Activated CD4-positive, alpha-beta T cell treated with anti-CD3 and anti-CD28 coated beads, Interleukin-2, amount 50 U/mL, for 16 hours (primary cell): ENCODE measurements around the gene TRIM27.
"Not testable (repeated sequence)": the region's sequence is repeated elsewhere in the genome, so short reads cannot be mapped to it uniquely, and the experiment has no call there.

Source experiments
- DNase-seq: peaks from one replicate; pipeline ENCODE4 v3.0.0-alpha.2; 2020

The TRIM27 gene, protein sequence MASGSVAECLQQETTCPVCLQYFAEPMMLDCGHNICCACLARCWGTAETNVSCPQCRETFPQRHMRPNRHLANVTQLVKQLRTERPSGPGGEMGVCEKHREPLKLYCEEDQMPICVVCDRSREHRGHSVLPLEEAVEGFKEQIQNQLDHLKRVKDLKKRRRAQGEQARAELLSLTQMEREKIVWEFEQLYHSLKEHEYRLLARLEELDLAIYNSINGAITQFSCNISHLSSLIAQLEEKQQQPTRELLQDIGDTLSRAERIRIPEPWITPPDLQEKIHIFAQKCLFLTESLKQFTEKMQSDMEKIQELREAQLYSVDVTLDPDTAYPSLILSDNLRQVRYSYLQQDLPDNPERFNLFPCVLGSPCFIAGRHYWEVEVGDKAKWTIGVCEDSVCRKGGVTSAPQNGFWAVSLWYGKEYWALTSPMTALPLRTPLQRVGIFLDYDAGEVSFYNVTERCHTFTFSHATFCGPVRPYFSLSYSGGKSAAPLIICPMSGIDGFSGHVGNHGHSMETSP

DNA sequence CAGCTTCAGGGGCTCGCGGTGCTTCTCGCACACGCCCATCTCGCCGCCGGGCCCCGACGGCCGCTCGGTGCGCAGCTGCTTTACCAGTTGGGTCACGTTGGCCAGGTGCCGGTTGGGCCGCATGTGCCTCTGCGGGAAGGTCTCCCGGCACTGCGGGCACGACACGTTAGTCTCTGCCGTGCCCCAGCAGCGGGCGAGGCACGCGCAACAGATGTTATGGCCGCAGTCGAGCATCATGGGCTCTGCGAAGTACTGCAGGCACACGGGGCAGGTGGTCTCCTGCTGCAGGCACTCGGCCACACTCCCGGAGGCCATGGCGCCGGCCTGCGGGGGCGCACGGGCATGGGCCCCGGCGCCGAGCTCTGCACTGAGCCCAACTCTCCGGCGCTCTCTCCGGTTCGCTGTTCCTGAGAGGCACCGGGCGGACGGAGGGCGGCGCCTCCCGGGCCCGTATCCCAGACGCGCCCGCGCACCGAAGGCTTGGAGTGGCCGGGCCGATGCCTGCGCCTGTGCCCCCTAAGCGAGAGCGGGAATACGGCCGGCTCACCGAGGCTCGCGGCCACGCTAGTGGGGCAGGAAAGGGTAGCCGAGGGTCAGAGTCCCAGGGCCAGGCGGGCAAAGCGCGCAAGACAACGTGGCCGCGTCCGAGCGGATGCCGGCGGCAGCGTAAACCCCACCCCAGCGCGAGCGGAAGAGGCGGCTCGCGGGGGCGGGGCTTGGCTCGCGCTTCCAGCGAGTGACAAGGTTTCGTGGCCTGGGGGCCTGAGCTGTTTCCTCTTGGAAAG is at the start of gene TRIM27:
TSS of gene TRIM27 (minus strand) at position 668 of the 785 bp plus-strand sequence. CDS start at position 315, 353 bp downstream.
- peak; percentile 88 for DNase-seq

DNA sequence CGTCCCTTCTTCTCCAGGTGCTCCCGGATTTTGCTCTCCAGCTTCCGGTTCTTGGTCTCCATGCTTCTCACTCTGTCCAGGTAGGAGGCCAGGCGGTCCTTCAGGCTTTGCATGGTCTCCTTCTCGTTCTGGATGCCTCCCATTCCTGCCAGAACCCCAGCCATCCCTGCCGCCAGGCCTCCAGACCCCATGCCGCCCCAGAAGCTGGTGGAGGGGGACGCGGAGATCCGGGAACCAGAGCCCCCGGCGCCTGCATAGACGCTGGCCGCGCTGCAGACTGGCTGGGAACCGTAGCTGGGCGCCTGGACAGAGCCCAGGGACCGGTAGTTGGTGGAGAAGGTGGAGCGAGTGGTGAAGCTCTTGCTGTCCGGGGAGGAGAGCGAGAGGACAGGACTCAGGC is 46.3 kb upstream of the TRIM27 start:
- not testable (repeated sequence) for DNase-seq

DNA sequence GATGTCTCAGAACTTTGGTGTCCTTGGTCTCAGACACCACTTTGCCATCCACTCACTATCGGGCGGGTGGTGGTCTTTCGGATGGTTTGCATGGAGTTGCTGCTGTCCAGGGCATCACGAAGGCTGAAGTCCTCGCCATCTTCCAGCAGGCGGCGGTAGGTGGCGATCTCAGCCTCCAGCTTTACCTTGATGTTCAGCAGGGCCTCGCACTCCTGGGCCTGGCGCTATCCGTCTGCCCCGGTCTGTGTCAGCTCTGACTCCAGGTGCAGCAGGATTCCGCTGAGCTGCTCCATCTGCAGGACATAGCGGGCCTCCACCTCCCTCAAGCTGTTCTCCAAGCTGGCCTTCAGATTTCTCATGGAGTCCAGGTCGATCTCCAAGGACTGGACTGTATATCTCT is 45.3 kb upstream of the TRIM27 start:
- DNase-seq: no peak

DNA sequence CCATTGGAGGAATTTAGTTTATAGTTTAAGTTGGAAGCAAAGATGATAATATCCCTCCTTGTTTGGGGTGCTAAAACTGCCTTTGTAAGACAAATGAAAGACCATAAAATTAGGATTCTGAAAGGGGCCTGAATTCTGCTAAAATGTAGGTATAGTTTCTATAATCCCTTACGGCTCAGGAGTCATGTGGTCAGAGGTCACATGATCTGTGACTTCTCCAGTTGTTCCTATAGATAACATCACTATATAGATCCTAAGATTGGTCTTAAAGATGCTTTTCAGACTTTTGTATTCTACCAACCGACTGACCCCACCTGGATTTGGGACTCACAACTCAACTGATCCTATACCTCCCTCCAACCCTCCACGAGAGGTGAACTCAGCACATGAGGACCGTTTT is 44.7 kb upstream of the TRIM27 start:
- DNase-seq: no peak

DNA sequence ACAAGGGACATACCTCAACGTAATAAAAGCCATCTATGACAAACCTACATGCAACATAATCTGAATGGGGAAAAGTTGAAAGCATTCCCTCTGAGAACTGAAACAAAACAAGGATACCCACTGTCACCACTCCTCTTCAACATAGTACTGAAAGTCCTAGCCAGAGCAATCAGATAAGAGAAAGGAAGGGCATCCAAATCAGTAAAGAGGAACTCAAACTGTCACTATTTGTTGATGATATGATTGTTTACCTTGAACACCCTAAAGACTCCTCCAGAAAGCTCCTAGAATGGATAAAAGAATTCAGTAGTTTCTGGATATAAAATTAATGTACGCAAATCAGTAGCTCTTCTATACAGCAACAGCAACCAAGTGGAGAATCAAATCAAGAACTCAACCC is 41.9 kb upstream of the TRIM27 start:
- DNase-seq: no peak

DNA sequence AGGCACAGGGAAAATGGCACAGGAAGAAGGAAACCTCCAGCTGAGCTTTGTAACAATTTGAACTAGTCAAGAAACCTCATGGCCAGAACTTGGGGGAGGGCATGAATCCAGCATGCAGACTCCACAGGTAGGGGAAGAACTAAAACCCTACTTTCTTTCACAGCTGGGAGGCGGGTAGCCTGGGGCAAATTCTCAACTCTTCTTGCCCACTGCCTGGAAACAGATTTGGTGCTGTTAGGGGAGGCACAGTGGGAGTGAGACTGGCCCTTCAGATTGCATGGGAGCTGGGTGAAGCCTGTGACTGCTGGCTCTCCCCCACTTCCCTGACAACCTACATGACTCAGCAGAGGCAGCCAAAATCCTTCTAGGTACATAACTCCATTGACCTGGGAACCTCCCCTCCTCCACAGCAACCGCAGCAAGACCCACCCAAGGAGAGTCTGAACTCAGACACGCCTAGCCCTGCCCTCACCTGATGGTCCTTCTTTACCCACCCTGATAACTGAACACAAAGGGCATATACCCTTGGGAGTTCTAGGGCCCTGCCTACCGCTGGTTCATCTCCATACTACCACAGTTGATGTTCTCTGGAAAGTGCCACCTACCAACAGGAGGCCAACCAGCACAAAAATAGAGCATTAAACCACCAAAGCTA is 37.2 kb upstream of the TRIM27 start:
- DNase-seq: no peak

DNA sequence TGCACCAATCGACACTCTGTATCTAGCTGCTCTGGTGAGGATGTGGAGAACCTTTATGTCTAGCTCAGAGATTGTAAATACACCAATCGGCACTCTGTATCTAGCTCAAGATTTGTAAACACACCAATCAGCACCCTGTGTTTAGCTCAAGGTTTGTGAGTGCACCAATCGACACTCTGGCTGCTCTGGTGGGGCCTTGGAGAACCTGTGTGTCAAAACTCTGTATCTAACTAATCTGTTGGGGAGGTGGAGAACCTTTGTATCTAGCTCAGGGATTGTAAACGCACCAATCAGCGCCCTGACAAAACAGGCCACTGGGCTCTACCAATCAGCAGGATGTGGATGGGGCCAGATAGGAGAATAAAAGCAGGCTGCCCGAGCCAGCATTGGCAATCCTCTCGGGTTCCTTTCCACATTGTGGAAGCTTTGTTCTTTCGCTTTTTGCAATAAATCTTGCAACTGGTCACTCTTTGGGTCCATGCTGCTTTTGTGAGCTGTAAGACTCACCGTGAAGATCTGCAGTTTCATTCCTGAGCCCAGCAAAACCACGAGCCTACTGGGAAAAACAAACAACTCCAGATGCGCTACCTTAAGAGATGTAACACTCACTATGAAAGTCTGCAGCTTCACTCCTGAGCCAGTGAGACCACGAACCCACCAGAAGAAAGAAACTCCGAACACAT is 34.9 kb upstream of the TRIM27 start:
- not testable (repeated sequence) for DNase-seq

DNA sequence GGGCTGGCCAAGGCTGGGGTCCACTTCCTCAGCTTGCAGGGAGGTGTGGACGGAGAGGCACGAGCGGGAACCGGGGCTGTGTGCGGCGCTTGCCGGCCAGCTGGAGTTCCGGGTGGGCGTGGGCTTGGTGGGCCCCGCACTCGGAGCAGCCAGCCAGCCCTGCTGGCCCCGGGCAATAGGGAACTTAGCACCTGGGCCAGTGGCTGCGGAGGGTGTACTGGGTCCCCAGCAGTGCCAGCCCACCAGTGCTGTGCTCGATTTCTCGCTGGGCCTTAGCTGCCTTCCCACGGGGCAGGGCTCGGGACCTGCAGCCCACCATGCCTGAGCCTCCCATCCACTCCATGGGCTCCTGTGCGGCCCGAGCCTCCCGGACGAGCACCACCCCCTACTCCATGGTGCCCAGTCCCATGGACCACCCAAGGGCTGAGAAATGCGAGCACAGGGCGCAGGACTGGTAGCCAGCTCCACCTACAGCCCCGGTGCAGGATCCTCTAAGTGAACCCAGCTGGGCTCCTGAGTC is 34.1 kb upstream of the TRIM27 start:
- DNase-seq: not testable (repeated sequence)

DNA sequence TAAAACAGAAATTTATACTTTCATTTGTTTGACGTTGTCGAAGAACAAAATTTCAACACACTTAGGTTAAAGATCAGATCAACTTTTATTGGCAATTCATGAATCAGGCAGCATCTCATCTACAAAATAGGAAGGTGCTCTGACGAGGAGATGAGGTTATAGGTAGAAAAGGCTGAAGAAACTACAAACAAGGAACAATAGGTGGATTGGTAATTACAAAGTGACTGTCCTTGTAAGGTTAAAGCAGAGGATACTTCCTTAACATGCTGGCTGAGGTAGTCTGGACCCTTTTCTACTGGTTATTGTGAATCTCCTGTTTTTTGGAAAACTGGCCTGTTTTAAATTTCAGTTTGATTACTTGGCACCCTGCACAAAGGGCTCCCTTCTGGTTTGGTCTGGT is 32.5 kb upstream of the TRIM27 start:
- DNase-seq: no peak

DNA sequence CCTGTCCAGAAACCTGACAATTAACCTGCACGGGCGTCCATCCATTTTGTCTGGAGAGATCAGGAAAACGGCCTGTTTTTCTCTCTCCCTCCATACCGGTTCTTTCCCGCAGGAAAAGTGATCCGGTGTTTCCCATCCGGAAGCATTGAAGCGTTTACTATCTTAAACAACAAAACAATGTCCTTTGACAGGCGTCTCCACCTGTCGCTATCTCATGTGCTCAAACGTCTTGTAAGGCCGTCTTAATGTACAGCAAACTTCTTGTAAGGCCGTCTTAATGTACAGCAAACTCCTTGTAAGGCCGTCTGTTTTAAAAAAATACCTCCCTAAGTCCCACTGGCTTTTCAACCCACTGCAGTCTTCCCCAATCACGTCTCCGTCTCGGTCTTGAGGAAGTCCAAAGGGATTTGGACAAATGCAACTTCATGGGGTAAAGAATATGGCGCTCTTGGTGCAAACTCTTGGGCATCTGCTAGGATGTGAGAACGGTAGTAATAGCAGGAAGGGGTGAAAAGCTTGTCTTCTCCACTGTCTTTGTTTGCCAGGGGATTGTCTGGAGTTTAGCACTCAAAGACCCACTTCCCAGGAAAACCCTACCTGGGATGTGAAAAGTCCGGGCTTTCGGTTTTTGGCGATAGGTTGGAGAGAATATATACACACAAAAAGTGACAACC is 29.9 kb upstream of the TRIM27 start:
- no peak for DNase-seq

DNA sequence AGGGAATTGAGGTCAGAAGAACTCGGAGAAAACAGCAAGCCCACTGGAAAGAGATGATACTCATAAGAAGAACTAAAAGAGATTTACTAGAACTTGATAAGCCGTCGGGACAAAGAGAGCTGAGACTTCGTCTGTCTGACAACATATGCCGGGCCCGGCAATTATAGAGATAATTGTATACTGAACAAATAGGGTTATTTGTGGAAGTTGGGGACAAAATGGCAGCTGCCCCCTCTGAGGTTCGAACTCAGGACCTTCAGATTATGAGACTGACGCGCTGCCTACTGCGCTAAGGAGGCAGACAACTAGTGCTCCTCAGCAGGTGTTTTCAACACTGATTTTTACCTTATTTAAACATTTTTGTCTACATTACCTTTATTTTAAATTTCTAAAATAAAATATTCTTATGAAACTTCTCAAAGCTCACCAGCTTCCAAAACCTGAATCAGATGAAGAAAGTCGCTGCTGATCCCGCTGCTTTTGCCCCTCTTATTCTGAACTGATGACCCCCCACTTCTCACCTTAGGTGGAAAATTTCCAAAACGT is 29.3 kb upstream of the TRIM27 start:
- DNase-seq: peak; percentile 80

DNA sequence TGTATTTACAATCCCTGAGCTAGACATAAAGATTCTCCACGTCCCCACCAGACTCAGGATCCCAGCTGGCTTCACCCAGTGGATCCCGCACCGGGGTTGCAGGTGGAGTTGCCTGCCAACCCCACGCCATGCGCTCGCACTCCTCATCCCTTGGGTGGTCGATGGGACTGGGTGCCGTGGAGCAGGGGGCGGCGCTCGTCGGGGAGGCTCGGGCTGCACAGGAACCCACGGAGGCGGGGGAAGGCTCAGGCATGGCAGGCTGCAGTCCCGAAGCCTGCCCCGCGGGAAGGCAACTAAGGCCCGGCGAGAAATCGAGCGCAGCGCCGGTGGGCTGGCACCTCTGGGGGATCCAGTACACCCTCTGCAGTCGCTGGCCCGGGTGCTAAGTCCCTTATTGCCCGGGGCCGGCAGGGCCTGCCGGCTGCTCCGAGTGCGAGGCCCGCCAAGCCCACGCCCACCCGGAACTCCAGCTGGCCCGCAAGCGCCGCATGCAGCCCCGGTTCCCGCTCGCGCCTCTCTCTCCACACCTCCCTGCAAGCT is 25.9 kb upstream of the TRIM27 start:
- not testable (repeated sequence) for DNase-seq

DNA sequence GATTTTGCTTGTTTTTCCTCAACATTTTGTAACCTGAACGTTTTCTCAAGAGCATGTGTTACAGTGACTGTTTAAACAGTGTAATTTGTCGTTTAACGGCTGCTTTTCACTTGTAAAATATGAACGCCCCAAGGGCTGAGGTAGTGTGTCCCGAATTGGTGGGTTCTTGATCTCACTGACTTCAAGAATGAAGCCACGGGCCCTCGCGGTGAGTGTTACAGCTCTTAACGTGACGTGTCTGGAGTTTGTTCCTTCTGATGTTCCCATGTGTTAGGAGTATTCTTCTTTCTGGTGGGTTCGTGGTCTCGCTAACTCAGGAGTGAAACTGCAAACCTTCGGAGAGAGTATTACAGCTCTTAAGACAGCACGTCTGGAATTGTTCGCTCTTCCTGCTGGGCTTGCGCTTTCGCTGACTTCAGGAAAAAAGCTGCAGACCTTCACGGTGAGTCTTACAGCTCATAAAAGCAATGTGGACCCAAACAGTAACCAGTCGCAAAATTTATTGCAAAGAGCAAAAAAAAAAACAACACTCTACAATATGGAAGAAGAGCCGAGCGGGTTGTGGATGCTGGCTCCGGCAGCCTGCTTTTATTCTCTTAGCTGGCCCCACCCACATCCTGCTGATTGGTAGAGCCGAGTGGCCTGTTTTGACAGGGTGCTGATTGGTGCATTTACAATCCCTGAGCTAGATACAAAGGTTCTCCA is 25.1 kb upstream of the TRIM27 start:
- DNase-seq: no peak

DNA sequence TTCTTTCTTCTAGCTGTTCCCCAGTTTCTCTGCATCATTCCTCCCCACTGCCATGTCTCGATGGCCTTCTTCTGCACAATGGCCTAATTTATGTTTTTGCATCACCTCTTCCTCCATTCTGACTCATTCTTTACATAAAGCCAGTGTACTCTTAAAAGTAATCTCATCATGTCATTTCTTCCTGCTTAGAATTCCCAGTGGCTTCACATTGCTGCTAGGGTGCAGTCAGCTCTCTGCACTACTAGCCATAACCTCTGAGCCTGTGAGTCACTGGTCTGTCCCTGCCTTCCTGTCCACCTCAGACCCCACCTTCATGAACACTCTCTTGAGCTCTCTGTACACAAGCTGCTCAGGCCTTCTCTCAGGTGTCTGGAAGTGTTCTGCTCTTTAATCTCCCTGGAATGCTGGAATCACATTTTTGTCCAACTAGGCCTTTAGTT is 24.1 kb upstream of the TRIM27 start:
- DNase-seq: no peak

DNA sequence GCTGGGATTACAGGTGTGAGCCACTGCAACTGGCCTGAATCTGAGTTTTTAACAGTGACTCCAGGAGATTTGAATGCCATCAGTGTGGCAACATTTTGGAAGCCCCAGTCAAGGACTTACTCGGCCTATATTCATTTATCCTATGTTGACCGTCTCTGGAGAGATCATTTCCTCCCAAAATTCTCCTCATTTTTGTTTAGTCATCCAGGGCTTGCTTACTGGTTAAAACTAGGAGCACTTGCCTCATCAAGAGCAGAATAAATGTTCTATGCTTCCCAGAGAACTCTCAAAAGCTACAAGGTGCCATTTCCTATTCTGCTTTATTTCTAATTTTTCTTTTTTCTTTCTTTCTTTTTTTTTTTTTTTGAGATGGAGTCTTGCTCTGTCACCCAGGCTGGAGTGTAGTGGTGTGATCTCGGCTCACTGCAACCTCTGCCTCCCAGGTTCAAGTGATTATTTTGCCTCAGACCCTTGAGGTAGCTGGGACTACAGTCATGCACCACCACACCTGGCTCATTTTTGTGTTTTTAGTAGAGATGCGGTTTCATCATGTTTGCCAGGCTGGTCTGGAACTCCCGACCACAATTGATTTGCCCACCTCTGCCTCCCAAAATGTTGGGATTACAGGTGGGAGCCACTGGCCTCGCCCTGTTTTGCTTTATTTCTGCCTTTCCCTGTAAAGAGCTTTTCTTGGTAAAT is 23.4 kb upstream of the TRIM27 start:
- no peak for DNase-seq

DNA sequence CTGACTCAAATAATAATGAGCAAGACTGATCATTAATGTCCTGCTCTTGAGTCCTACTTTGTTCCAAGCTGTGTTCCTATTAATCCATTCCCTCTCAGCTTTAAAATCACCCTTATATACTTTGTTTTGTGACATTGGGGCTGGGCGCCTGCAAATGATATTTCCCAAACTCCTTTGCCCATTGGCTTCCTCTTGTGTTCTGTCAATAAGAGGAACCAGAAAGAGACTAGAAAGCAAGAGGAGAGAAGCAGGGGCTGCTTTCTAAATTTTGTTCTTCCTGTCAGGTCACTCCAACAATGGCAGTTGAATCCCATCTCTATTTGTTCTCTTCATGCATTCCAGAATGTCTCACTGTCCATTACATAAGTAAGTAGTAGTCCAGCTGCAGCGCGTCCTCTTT is 21.6 kb upstream of the TRIM27 start:
- DNase-seq: no peak

DNA sequence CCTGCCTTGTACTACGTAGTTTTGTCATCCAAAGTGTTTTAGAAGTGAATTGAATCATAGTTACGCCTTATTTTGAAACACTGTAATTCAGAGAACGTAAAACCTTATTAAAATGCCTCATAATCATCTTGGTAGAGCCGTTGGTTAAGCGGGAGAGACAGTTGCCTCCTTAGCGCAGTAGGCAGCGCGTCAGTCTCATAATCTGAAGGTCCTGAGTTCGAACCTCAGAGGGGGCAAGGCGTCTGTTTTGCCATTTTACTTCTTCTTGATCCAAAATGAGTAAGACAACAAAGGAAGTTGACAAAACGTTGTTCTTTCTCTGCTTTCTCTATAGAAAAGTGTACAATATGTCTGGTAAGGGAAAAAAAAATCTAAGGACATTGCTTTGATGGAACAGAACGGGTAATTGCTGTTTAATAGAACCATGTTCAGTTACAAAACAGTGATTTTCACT is 20.7 kb upstream of the TRIM27 start:
- DNase-seq: peak; percentile 86

DNA sequence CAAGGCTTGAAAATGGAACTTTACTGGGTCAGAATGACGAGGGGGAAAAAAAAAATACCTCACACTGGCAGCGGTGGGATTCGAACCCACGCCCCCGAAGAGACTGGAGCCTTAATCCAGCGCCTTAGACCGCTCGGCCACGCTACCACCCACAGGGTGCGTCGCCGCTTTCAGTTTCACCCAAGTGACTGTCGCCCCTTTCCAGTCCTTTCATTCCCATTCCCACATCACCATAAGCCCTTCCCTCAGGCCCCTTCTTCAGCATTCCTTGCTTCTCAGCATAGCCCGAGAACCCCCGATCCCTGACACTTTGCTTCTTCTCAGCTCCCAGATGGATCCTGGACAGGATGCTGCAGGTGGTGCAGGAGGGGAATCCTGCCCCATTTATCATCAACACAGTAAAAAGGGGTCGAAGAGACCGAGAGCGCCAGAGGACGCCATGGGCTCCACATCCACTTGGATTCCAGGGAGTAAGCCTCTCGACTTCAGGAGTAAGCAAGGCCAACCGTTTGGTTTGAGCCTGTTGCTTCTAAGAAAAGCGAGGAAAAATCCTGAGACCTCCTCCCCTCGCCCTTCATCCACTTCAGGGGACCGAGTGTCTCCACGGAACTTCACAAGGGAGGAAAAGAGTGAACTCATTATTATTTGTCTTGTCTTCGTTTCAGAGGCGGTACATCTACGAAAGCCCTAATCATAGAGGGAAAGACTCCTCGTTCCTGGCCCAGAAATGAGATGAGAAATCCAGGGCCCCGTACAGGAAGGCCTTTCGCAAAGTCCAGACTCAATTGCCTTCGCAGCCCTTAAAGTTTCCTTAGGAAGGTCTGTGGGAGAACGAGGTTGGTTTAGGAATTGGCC is 20.0 kb upstream of the TRIM27 start:
- DNase-seq: peak; percentile 84

DNA sequence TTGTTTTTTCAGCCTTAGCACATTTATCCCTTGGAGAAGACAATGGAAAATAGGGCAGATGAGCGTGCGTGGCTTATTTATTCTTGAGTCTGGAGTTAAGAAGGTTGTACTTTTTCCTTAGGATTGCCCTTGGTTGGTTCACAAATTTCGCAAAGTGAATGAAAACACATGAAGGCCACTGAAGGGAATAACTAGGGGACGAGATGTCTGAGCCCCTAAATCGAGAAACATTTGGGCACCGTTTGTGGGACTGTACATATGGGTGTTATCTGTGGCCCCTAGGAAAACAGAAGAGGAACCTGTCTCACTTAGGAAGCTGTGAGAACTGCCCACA is 19.4 kb upstream of the TRIM27 start:
- no peak for DNase-seq
